Stimulated activated CD8-positive, alpha-beta memory T cell treated with anti-CD3 and anti-CD28 coated beads, Interleukin-7, amount 100 ng/mL, for 24 hours (primary cell): Measurements from ENCODE around the gene HTR7.
"Not testable (repeated sequence)": the region's sequence is repeated elsewhere in the genome, so short reads cannot be mapped to it uniquely, and the experiment has no call there.

ENCODE experiments used
- DNase-seq: peaks from one replicate; pipeline ENCODE4 v3.0.0-alpha.2; 2020; ENCODE audit warnings: low read depth

The HTR7 gene

DNA sequence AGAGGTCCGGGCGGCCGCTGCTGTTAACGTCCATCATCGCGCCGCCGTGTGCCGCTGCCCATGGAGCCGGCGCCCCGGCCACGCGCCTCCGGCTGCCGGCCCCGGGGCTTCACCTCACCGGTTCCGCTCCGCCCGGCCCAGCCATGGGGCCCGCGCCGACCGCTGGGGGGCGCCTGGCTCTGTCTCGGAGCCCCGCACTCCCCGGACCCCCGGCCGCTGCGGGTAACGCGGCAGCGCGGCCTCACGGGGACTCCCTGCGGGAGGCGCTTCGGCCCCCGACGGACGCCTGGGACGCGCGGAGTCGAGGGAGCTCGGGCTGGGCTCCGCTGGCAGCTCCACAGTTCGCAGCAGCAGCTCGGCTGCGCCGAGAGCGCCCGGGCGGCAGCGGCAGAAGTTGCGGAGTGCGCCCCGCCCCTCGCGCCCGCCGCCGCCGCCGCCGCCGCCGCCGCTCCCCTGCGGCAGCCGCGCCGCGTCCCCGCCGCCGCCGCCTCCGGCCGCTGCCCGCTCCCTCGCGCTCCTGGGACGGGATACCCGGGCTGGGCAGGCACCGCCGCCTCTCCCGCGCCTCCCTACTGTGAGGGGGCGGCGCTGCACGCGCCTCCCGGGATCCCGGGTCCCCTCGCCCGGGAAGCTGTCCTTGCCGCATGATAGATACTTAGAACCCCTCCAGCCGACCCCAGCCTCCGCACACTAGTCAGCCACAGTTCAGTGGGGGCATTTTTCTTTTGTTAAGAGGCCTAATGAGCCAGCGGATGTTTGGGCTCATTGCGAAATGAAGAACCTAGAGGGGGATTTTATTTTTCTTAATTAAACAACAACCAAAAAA lies at the start of gene HTR7:
TSS of gene HTR7 (minus strand) at position 405 of the 826 bp plus-strand sequence. CDS start at position 37, 368 bp downstream.
- no peak for DNase-seq

DNA sequence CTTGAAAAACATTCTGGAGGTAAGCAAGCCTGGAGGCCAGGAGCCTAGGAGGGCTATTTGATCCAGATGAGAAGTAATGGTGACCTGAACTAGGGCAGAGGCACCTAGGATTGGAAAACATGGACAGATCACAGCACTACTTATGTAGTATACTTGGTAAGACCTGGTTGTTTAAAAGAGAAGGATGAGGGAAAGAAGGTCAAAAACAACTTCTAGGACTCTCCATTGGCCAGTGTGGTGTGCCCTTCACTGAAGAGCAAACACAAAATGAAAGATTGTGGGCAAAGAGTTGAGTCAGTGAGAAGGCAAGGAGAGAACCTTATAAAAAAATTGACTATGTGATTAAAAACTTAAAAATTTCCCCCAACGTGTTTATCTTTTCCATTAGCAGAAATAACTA lies 48.8 kb upstream of the HTR7 start:
- no peak for DNase-seq

DNA sequence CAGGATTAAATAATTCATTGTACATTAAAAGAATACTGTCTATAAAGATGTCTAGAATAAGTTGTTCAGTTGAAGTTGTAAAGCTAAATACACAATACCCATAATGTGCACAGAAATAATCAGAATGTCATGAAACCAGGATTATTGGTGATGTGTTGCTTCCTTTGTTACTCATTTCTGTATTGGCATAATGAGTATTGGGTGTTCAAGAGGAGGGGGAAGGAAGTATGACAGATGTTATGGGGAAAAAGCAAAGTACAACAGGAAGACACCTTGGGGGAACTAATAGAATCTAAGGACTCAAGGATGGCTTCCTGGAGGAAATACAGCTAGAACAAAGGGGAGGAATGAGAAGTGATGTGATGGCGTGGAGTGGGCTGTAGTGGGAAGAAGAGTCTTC lies 48.1 kb upstream of the HTR7 start:
- no peak for DNase-seq

DNA sequence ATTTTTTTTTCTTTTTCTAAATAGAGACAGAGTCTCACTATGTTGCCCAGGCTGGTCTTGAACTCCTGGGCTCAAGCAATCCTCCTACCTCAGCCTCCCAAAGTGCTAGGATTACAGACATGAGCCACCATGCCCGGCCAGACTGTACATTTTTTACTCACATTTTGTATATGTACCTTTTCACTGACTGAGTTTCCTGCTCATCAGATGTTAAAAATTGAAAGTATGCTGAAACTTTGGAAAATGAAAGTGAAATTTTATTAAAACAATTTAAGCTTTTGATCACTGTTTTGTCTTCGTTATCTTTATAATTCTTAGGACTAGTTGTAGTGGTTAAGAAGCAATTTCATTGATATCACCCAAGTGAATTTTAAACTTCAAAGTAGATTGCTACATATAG lies 39.1 kb upstream of the HTR7 start:
- not testable (repeated sequence) for DNase-seq

DNA sequence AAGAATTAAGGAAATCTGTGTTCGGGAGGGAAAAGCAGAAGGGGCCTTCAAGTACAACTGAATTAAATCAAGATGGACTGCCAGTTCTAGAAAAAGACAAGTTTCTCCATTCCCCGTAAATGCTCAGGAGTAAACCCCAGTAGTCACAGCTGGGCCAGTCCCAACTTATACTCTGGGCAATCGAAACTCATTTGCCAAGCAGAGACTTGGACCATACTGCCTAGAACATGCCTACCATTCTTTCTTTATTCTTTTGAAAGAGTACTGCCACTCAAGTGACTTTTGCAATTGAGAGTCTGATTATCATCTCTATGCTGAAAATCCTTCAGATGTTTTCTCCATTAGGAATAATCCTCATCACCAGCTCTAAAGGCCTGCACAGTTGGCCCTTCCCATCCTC lies 35.4 kb upstream of the HTR7 start:
- DNase-seq: no peak

DNA sequence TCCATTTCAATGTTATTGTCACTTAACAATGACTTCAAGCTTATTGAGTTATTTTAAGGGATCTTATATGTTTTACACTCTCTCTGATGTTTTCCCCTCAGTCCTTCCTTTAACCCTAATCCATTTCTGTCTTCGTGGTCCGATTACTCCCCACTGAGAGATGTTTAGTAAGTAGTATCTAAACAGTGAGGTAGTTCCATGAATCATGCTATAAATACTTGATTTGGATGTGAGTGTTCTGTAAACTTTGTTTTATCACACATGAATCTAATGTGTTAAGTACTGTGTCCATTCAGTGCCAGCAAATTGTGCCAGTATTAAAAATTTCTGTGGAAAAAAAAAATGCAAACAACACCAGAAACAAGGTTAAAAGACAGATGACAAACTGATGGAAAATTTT lies 32.5 kb upstream of the HTR7 start:
- no peak for DNase-seq

DNA sequence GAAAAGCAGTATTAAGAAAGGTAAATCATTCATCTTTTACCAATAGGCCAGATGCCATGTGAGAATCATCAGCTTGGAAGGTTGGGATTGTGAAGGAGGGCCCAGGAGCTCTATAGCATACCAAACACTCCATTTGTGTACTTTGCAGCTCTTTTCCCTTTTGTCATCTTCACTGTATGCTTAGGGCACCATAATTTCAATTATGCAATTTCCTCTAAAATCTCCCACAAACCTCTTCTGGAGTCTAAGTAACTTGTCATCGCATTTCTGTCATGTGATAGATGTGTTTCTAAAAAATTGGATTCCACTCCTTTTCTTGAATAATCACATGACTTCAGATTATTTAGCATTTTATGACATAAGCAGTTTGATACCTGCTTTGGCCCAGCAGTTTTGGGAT lies 31.8 kb upstream of the HTR7 start:
- no peak for DNase-seq

DNA sequence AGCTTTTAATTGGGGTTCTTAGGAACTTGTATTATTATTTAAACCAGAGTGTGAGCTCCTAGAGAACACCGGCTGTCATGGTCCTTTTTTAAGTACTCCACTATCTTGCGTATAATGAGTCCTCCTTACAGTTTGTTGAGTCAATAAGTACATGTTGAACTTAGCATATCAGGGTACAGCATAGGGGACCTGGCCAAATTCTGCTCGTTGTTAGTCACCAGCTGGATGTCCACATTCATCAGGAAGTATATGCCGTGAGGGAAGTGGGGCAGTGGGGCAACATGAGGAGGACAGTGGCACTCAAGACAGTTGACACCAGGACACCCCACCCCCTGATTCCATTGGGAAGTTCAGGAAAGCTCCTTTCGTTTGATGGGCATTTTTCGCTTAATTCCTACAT lies 30.5 kb upstream of the HTR7 start:
- no peak for DNase-seq

DNA sequence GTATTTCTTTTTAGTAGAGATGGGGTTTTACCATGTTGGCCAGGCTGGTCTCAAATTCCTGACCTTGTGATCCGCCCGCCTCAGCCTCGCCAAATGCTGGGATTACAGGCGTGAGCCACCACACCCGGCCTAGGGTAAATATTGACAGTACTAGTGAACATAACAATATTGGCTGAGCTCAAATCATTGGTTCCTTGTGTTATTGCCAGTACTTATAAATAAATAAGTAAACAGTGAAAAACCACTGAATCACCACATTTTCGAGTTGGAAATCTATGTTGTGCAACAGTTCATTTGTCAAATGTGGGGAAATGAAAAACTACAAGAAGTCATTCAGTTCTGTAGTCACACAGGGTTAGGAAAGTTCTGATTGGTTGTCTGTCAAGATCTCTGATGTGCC lies 29.7 kb upstream of the HTR7 start:
- DNase-seq: no peak

DNA sequence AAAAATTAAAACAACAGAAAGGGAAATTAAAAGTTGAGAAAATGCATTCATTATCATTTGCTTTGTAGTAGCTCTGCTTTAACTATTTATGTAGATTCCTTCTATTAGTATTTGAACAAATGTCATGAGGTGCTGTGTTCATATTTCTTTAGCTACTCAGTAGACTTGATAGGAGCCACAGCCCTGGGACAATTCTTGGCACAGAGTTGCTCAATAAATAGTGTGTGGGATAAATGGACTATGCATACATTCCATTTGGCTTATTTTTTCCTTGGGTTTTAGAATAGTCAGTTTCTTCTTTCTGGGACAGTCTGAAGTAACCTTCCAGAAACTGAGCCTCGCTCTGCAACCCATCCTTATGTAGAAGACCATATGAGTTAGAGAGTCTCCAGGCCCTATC lies 27.3 kb upstream of the HTR7 start:
- no peak for DNase-seq

DNA sequence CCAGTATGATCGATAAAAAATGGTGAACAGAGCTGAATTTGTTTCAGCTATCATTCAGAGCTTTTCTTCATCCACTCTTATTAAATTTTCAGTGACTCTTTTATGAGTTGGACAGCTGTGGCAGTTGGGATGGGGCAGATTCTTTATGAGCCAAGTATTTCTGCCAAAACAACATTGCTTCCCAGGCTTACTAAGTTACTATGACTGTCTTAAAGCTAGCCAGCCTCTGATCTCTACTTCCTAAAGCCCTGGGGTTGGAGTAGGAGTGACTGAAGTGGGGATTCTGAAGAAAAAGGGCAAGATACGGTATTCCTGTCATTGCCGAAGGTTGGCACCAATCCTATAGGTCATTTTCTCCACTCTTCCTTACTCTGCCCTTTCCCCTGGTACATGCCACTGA lies 26.6 kb upstream of the HTR7 start:
- DNase-seq: no peak

DNA sequence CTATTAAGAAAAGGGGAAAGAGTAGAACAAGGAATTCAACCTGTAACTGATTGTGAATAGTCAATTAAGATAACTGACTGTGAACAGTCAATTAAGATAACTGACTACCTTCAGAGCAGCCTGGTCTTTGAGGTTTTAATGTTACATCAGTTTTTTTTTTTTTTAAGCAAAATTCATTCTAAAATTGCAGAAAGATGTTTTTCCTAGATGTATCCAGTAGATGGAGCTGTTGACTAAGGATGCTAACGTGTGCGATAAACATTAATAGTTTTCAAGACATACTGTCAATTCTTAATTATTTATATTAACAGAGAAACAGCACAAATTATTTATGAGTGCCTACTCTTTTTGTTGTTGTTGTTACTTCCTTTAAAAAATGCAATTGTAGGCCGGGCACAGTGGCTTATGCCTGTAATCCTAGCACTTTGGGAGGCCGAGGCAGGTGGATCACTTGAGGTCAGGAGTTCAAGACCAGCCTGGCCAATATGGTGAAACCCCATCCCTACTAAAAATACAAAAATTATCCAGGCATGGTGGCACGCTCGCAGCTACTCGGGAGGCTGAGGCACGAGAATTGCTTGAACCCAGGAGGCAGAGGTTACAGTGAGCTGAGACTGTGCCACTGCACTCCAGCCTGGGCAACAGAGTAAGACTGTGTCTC lies 22.4 kb upstream of the HTR7 start:
- DNase-seq: not testable (repeated sequence)

DNA sequence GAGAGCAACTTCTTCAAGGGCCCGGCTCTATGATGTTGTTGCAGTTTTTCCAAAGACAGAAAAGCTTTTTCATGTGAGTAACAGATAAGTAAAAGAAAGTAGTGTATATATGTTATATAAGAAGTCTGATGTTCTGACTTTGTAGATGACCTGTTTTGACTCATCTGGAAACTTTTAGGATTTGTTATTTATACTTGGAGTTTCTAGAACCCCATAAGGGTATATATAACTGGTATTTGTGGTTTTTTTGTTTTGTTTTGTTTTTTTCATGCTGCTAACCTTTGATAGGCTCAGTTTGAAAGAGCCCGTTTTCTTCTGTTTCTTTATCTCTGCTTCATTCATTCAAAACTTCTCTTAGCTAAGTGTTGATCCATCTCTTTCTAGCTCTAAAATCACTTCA lies 21.2 kb upstream of the HTR7 start:
- DNase-seq: no peak

DNA sequence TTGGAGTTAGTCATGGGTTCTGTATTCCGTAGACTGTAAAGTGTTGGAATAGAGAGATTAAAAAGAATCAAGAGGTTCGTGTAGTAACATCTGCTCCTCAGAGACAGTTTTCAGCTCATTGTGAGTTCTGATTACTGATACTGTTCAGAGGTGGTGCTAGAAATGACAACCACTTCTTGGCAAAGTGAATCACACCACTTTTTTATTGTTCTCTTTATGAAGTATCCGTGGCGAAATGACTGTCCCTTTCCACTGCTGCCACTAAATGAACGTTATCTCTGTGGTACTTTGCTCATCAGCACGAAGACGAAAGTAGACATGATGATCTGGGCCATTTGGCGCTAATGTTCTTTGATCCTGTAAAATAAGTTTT lies 14.8 kb upstream of the HTR7 start:
- DNase-seq: no peak

DNA sequence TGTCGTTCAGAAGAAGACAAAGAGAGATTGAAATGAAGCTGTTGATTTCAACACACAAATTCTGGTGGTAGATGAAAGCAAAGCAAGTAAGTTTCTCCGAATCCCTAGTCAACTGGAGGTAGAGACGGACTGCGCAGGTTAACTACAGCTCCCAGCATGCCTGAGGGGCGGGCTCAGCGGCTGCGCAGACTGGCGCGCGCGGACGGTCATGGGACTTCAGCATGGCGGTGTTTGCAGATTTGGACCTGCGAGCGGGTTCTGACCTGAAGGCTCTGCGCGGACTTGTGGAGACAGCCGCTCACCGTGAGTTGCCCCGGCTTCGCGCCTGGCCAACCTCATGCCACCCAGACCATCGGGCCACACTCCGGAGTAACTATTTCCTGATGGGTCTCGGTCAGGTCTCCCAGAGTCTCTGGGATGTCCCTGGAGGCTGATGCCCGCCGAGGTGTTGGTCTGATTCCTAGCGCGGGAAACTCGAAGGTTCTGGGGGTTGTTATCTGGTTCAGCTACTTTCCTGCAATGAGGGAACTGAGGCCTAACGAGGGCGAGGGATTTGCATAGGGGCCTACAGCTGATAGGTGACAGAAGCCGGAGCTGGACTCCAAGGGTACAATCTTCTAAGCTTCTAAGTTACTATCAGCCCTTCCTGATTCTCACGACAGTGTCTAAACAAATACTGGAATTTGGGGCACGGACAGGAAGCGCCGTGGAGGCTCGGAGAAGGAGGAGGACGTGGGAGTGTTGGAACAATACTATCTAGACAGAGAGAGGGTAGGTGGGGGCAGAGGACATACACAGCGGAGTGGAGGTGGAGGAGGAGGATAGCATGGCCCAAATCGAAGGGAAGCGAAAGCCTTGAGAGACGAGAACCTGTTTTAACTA lies 14.2 kb upstream of the HTR7 start, which contains the start of gene RPP30:
TSS of gene RPP30 (plus strand) at position 209 of the 882 bp plus-strand sequence. CDS start at position 222, 13 bp downstream.
- DNase-seq: peak; percentile 66

DNA sequence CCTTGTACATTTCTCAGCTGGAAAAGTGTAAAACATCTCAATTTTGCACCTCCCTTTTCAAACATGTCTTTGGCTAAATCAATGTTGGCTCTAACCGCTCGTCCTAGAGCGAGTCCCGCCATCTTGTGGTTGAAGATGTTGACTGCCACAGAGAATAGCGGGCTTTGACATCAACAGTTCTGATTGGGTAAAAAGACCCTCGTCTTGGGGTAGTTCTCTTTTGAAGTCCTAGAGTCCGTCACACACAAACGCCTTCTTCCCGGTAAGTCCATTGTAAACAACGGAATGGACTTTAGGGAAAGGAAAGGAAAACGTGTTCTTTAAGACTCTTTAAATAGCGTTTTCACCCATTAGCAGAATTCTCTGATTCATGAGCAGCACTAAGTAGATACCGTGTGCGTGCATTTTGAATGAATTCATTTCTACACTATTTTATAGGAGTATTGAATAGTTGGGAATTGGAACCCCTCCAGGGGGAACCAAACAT lies 13.5 kb upstream of the HTR7 start:
- no peak for DNase-seq

DNA sequence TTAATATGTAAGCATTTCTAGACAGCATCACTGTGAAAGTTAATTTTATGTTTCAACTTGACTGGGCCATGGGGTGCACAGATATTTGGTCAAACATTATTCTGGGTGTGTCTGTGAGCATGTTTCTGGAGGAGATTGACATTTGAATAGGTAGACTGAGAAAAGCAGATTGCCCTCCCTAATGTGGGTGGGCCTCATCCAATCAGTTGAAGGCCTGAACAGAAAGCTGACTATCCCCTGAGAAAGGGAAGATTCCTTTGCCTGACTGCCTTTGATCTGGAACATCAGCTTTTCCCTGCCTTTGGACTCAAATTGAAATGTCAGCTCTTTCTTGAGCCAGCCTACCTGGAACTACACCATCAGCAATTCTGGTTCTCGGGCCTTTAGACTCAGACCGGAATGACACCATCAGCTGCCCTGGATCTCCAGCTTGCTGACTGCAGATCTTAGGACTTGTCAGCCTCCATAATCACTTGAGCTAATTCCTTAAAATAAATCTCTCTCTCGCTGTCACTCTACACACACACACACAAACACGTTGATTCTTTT lies 8.3 kb upstream of the HTR7 start:
- no peak for DNase-seq

DNA sequence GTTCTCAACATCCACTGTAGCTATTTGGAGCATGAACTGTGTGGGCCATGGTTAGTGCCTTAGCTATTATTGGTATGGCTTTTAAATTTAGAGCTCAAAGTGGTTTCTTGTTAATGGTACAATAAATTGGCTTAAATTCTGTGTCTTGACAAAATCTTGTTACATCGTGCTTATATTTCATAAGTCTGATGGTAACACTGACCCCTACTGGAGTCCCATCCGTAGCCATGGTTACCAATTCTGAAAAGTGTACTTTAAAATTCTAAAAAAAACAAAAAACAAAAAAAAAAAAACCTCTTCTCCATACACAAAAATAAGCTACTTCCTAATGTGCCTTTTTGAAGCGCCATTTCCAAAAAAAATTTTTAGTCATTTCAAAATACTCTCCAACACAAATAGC lies 7.6 kb upstream of the HTR7 start:
- DNase-seq: no peak

DNA sequence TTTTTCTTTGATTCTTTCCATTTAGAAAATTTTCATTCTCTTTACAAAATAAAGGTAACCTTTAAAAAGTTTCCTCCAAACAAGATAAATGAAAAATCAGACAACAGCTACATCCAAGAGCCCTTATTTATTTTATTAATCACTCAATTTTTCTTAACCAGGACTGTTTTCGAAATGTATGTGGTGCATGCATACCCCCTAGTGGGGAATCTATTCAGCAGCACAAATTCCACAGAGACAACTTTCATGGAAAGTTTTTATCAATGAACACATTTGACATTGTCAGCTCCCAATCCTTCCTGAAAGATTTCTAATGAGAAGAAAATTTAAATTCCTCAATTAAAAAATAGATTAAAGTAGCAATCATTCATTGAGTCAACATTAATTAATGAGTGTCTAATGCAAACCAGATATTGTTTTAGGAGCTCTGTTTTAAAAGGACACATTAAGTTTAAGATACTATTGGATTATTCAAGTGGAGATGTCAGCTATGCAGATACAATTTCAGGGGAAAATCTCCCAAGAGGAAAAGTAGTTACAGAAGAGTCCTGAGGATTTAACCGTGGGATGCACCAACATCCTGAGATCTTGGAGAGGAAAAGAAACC lies 5.2 kb upstream of the HTR7 start:
- DNase-seq: no peak

DNA sequence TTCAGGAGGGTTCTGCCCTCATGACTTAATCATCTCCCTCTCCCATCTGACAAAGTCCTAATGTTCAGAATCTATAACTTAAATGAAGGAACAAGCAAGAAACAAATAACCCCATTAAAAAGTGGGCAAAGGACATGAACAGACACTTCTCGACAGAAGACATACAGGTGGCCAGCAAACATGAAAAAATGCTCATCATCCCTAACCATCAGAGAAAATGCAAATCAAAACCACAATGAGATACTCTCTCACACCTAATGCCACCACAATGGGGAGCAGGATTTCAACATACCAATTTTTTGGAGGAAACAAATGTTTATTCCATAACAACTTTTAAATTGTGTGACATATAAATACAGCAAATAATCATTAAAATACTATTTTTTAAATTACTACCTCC lies 3.0 kb upstream of the HTR7 start:
- DNase-seq: no peak

DNA sequence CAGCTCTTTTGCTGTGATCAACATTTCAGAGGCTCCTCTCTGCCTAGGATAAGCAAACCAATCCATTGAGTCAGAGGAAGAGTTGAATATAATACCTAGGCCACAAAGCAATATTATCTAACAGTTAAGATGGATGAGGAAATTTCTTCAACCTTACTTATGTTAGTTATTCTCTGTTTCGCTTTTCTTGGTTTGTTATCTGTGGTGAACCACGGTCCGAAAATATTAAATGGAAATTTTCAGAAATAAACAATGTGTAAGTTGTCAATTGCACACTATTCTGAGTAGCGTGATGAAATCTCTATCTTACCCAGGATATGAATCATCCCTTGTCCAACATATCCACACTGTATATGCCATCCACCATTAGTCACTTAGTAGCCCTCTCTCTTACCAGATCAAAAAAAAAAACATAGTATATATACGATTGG lies 1.5 kb upstream of the HTR7 start:
- DNase-seq: no peak
